WTC11 (cell line): Measurements from ENCODE around the gene IL6R. TPM values are rescaled to one million over a fixed set of nuclear protein-coding genes. Genes with fewer than 3 reads are reported as not detected.

Experiments used
- ATAC-seq: fragments of 200-7000 bp; cut with Tn5 transposase; 2 replicates; pipeline ENCODE4 v1.10.0; 2021; ENCODE audit warnings: mild to moderate bottlenecking, moderate library complexity
- CTCF ChIA-PET: fragments of 300-600 bp; sonication (Branson Sonifier 250); formaldehyde crosslinking; loops from one replicate; lab custom pipeline; 2021; ENCODE audit warnings: antibody characterized with exemption; lab: Charles Lee
- POLR2A ChIA-PET: fragments of 350-600 bp; sonication (Branson Sonifier 250); formaldehyde crosslinking; loops from one replicate; lab custom pipeline; 2021; ENCODE audit warnings: antibody characterized with exemption; lab: Charles Lee
- DNase-seq: peaks from one replicate; pipeline ENCODE4 v3.0.0; 2021; ENCODE audit warnings: low spot score
- H3K27ac Mint-ChIP-seq: 2 replicates; pipeline ENCODE4 v1.8.0; 2021; ENCODE audit warnings: mixed read lengths
- H3K27me3 Mint-ChIP-seq: 2 replicates; pipeline ENCODE4 v1.8.0; 2021; ENCODE audit warnings: low read depth, mild to moderate bottlenecking, moderate library complexity, mixed read lengths
- H3K36me3 Mint-ChIP-seq: 2 replicates; pipeline ENCODE4 v1.8.0; 2021; ENCODE audit warnings: mixed read lengths
- H3K4me1 Mint-ChIP-seq: 2 replicates; pipeline ENCODE4 v1.8.0; 2022; ENCODE audit warnings: mixed read lengths
- H3K4me3 Mint-ChIP-seq: 2 replicates; pipeline ENCODE4 v1.8.0; 2021; ENCODE audit warnings: mild to moderate bottlenecking, moderate library complexity, mixed read lengths
- H3K9me3 Mint-ChIP-seq: 2 replicates; pipeline ENCODE4 v1.8.0; 2021; ENCODE audit warnings: mixed read lengths
- ATF1 ChIP-seq: sonication (generic); formaldehyde crosslinking; IDR thresholded peaks from 2 replicates; pipeline ENCODE4 v1.8.1; 2023; ENCODE audit warnings: mild to moderate bottlenecking, moderate library complexity, missing genetic modification reagents
- CREM ChIP-seq: sonication (generic); formaldehyde crosslinking; IDR thresholded peaks from 2 replicates; pipeline ENCODE4 v1.8.1; 2022; ENCODE audit warnings: mild to moderate bottlenecking, missing genetic modification reagents, moderate library complexity
- ELF4 ChIP-seq: sonication (generic); formaldehyde crosslinking; IDR thresholded peaks from 2 replicates; pipeline ENCODE4 v1.8.1; 2022; ENCODE audit warnings: low read depth, mild to moderate bottlenecking, moderate library complexity, missing genetic modification reagents
- ESRRA ChIP-seq: sonication (generic); formaldehyde crosslinking; IDR thresholded peaks from 2 replicates; pipeline ENCODE4 v1.8.1; 2022; ENCODE audit warnings: mild to moderate bottlenecking, missing genetic modification reagents, borderline replicate concordance
- FOXJ3 ChIP-seq: sonication (generic); formaldehyde crosslinking; IDR thresholded peaks from 2 replicates; pipeline ENCODE4 v1.9.0; 2021; ENCODE audit warnings: missing genetic modification reagents, mild to moderate bottlenecking, borderline replicate concordance
- GABPB1 ChIP-seq: sonication (generic); formaldehyde crosslinking; IDR thresholded peaks from 2 replicates; pipeline ENCODE4 v1.8.1; 2023; ENCODE audit warnings: mild to moderate bottlenecking, missing genetic modification reagents
- KAT7 ChIP-seq: sonication (generic); formaldehyde crosslinking; IDR thresholded peaks from 2 replicates; pipeline ENCODE4 v1.8.1; 2023; ENCODE audit warnings: missing genetic modification reagents, mild to moderate bottlenecking, borderline replicate concordance
- RORB ChIP-seq: fragments of 250-450 bp; sonication (Bioruptor Pico); IDR thresholded peaks from 2 replicates; pipeline ENCODE4 v1.9.0; 2021; ENCODE audit warnings: mild to moderate bottlenecking
- TCF7 ChIP-seq: sonication (generic); formaldehyde crosslinking; IDR thresholded peaks from 2 replicates; pipeline ENCODE4 v1.8.0; 2022; ENCODE audit warnings: mild to moderate bottlenecking, low read depth, missing genetic modification reagents, moderate library complexity
- TP53 ChIP-seq: sonication (generic); formaldehyde crosslinking; IDR thresholded peaks from 2 replicates; pipeline ENCODE4 v1.8.1; 2023; ENCODE audit warnings: mild to moderate bottlenecking, missing genetic modification reagents
- ZNF138 ChIP-seq: sonication (generic); formaldehyde crosslinking; conservative IDR thresholded peaks from 2 replicates; pipeline ENCODE4 v1.8.1; 2022; ENCODE audit warnings: mild to moderate bottlenecking, moderate library complexity, missing genetic modification reagents
- ZNF317 ChIP-seq: sonication (generic); formaldehyde crosslinking; IDR thresholded peaks from 2 replicates; pipeline ENCODE4 v1.8.1; 2023; ENCODE audit warnings: low read depth, mild to moderate bottlenecking, moderate library complexity, missing genetic modification reagents, borderline replicate concordance
- ZNF423 ChIP-seq: fragments of 250-450 bp; sonication (Bioruptor Pico); IDR thresholded peaks from 2 replicates; pipeline ENCODE4 v2.1.2; 2022; ENCODE audit warnings: mild to moderate bottlenecking, moderate library complexity
- total RNA-seq: library from RNA; stranded (reverse); gene quantifications from 3 replicates; pipeline ENCODE4 v1.2.3, GENCODE V29; 2021
- TF ChIP-seq, protein P1 (sequence below): sonication (generic); formaldehyde crosslinking; IDR thresholded peaks from 2 replicates; pipeline ENCODE4 v1.8.1; 2023; ENCODE audit warnings: mild to moderate bottlenecking, missing genetic modification reagents
- TF ChIP-seq, protein P2 (sequence below): sonication (generic); formaldehyde crosslinking; IDR thresholded peaks from 2 replicates; pipeline ENCODE4 v1.8.0; 2023; ENCODE audit warnings: missing genetic modification reagents, mild to moderate bottlenecking, borderline replicate concordance
- TF ChIP-seq, protein P3 (sequence below): sonication (generic); formaldehyde crosslinking; IDR thresholded peaks from 2 replicates; pipeline ENCODE4 v1.8.1; 2023; ENCODE audit warnings: mild to moderate bottlenecking, missing genetic modification reagents, moderate library complexity
- TF ChIP-seq, protein P4 (sequence below): sonication (generic); formaldehyde crosslinking; IDR thresholded peaks from 2 replicates; pipeline ENCODE4 v1.8.1; 2023; ENCODE audit warnings: mild to moderate bottlenecking, missing genetic modification reagents, moderate library complexity
- TF ChIP-seq, protein P5 (sequence below): sonication (generic); formaldehyde crosslinking; conservative IDR thresholded peaks from 2 replicates; pipeline ENCODE4 v1.8.1; 2023; ENCODE audit warnings: mild to moderate bottlenecking, low read depth, missing genetic modification reagents, moderate library complexity

The IL6R gene
- total RNA-seq, 1 experiment from 2014 or later: 7.0 TPM

DNA sequence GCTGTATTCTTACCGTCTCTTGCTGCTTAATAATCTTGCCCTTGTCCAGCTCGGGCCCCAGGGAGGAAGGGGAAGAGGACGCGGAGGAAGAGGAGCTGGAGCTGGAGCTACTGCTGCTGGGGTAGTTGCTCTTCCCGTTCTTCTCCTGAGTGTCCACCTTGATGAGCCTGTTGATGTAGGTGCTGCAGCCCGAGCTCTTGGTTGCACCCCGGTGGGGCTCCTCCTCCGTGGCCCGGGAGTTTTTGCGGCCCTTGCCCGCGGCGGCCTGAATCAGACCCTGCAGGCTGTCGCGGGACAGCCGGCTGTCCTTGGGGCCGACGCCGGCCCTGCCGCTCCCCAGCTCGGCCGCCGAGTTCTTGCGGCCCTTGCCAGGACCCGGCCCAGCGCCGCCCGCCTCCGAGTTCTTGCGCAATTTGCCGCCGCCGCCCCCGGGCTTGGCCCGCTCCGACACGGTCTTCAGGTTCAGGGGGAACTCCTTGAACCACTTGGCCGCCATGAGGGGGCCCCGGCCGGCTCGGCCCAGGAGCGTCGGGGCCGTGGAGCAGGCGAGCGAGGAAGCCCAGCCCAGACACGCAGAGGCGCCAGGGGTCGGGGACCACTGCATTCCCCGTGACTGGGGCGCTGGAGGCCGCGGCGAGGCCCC lies 96.4 kb downstream of the IL6R start:
- TF ChIP-seq, protein P1, sequence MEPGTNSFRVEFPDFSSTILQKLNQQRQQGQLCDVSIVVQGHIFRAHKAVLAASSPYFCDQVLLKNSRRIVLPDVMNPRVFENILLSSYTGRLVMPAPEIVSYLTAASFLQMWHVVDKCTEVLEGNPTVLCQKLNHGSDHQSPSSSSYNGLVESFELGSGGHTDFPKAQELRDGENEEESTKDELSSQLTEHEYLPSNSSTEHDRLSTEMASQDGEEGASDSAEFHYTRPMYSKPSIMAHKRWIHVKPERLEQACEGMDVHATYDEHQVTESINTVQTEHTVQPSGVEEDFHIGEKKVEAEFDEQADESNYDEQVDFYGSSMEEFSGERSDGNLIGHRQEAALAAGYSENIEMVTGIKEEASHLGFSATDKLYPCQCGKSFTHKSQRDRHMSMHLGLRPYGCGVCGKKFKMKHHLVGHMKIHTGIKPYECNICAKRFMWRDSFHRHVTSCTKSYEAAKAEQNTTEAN (CRISPR knock-in tag): no peak
- no peak for TF ChIP-seq ZNF138 (CRISPR knock-in tag)
- TF ChIP-seq GABPB1 (CRISPR knock-in tag): no peak
- TF ChIP-seq ELF4 (CRISPR knock-in tag): no peak
- TF ChIP-seq TCF7 (CRISPR knock-in tag): no peak
- TF ChIP-seq, protein P2, sequence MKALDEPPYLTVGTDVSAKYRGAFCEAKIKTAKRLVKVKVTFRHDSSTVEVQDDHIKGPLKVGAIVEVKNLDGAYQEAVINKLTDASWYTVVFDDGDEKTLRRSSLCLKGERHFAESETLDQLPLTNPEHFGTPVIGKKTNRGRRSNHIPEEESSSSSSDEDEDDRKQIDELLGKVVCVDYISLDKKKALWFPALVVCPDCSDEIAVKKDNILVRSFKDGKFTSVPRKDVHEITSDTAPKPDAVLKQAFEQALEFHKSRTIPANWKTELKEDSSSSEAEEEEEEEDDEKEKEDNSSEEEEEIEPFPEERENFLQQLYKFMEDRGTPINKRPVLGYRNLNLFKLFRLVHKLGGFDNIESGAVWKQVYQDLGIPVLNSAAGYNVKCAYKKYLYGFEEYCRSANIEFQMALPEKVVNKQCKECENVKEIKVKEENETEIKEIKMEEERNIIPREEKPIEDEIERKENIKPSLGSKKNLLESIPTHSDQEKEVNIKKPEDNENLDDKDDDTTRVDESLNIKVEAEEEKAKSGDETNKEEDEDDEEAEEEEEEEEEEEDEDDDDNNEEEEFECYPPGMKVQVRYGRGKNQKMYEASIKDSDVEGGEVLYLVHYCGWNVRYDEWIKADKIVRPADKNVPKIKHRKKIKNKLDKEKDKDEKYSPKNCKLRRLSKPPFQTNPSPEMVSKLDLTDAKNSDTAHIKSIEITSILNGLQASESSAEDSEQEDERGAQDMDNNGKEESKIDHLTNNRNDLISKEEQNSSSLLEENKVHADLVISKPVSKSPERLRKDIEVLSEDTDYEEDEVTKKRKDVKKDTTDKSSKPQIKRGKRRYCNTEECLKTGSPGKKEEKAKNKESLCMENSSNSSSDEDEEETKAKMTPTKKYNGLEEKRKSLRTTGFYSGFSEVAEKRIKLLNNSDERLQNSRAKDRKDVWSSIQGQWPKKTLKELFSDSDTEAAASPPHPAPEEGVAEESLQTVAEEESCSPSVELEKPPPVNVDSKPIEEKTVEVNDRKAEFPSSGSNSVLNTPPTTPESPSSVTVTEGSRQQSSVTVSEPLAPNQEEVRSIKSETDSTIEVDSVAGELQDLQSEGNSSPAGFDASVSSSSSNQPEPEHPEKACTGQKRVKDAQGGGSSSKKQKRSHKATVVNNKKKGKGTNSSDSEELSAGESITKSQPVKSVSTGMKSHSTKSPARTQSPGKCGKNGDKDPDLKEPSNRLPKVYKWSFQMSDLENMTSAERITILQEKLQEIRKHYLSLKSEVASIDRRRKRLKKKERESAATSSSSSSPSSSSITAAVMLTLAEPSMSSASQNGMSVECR (CRISPR knock-in tag): no peak
- TF ChIP-seq CREM (CRISPR knock-in tag): no peak
- TF ChIP-seq ZNF423 (CRISPR knock-in tag): no peak
- no peak for TF ChIP-seq KAT7 (CRISPR knock-in tag)
- no peak for TF ChIP-seq FOXJ3 (CRISPR knock-in tag)
- TF ChIP-seq, protein P3, sequence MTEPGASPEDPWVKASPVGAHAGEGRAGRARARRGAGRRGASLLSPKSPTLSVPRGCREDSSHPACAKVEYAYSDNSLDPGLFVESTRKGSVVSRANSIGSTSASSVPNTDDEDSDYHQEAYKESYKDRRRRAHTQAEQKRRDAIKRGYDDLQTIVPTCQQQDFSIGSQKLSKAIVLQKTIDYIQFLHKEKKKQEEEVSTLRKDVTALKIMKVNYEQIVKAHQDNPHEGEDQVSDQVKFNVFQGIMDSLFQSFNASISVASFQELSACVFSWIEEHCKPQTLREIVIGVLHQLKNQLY: no peak
- no peak for TF ChIP-seq TP53 (CRISPR knock-in tag)
- no peak for TF ChIP-seq ZNF317
- TF ChIP-seq, protein P4, sequence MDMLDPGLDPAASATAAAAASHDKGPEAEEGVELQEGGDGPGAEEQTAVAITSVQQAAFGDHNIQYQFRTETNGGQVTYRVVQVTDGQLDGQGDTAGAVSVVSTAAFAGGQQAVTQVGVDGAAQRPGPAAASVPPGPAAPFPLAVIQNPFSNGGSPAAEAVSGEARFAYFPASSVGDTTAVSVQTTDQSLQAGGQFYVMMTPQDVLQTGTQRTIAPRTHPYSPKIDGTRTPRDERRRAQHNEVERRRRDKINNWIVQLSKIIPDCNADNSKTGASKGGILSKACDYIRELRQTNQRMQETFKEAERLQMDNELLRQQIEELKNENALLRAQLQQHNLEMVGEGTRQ (CRISPR knock-in tag): no peak
- no peak for TF ChIP-seq ESRRA (CRISPR knock-in tag)
- TF ChIP-seq, protein P5, sequence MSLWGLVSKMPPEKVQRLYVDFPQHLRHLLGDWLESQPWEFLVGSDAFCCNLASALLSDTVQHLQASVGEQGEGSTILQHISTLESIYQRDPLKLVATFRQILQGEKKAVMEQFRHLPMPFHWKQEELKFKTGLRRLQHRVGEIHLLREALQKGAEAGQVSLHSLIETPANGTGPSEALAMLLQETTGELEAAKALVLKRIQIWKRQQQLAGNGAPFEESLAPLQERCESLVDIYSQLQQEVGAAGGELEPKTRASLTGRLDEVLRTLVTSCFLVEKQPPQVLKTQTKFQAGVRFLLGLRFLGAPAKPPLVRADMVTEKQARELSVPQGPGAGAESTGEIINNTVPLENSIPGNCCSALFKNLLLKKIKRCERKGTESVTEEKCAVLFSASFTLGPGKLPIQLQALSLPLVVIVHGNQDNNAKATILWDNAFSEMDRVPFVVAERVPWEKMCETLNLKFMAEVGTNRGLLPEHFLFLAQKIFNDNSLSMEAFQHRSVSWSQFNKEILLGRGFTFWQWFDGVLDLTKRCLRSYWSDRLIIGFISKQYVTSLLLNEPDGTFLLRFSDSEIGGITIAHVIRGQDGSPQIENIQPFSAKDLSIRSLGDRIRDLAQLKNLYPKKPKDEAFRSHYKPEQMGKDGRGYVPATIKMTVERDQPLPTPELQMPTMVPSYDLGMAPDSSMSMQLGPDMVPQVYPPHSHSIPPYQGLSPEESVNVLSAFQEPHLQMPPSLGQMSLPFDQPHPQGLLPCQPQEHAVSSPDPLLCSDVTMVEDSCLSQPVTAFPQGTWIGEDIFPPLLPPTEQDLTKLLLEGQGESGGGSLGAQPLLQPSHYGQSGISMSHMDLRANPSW (CRISPR knock-in tag): no peak
- TF ChIP-seq ATF1 (CRISPR knock-in tag): no peak
- TF ChIP-seq RORB (CRISPR knock-in tag): no peak
- TF ChIP-seq, all 79 proteins: peak for 0
- POLR2A ChIA-PET: no interaction called here
- ATAC-seq (peak; percentile 54), DNase-seq (peak; percentile 59)
- CTCF ChIA-PET: interaction anchor here (0.6 to 2.9 kb wide), 5 partner anchors 8 to 45 kb away, joined by 3 to 10 read pairs (median 4); no protein-coding TSS in a partner anchor
- peaks cover 4% of the 10 kb centered on the region for H3K36me3 Mint-ChIP-seq
- H3K9me3 Mint-ChIP-seq: 0 out of 2 replicates have a peak, but pooled peaks cover 8% of the 10 kb centered on the region
- H3K27me3 Mint-ChIP-seq: peaks cover 77% of the 10 kb centered on the region
- H3K4me1 Mint-ChIP-seq: peaks cover 11% of the 10 kb centered on the region
- peak overlapping the region; percentile 70 for H3K4me3 Mint-ChIP-seq
- H3K27ac Mint-ChIP-seq: no peak overlapping the region
